ENCODE measurements around the gene WDTC1. TPM values are rescaled to one million over a fixed set of nuclear protein-coding genes. Genes with fewer than 3 reads are reported as not detected.
"Not testable (repeated sequence)": the region's sequence is repeated elsewhere in the genome, so short reads cannot be mapped to it uniquely, and the experiment has no call there.

The WDTC1 gene
- total RNA-seq, 2 donors from 2014 or later = 34.6 to 43.5 TPM

DNA sequence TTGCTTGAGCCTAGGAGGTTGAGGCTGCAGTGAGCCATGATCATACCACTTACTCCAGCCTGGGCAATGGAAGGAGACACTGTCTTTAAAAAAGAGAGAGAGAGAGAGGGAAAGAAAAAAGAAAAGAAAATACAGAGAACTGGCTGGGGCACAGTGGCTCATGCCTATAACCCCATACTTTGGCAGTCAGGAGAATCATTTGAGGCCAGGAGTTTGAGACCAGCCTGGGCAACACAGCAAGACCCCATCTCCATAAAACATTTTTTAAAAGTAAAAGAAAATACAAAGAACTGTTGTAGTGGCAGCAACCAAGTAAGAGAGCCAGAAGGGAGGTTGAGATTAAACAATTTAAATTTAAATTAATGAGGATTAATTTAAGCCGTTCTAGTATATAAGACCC, 39.8 kb downstream of the WDTC1 start:
- no peaks in the 10 kb centered on the region for H3K36me3 ChIP-seq
- no peaks in the 10 kb centered on the region for H3K9me3 ChIP-seq
- DNase-seq (ENCODE audit: low spot score) (no peak), ATAC-seq (ENCODE audit: insufficient number of reproducible peaks, low FRiP score, low read depth) (no peak)
- no peak overlapping the region for H3K27ac ChIP-seq
- H3K4me3 ChIP-seq = no peak overlapping the region
- H3K4me1 ChIP-seq (ENCODE audit: control insufficient read depth in 1 of 2, low read depth in 2 of 2) = no peaks in the 10 kb centered on the region
- H3K27me3 ChIP-seq (replicated peaks; ENCODE audit: insufficient read depth) = no peaks in the 10 kb centered on the region
- TF ChIP-seq CTCF (IDR thresholded peaks at IDR 0.05) = no peak

DNA sequence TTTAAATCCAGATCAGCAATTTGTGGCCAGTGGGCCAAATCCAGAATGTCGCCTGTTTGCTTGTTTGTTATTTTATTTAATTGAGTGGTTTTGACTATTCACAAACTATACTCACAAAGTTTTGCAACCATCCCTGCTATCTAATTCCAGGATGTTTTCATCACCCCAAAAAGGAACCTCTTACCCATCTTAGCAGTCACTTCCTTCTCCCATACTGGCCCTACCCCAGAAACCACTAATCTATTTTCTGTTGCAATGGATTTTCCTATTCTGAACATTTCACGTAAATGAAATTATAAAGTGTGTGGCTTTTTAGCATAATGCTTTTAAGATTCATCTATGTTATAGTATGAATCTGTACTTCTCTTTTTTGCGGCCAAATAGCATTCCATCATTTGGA, 41.3 kb downstream of the WDTC1 start:
- DNase-seq (ENCODE audit: low spot score) = no peak
- Histone ChIP-seq H3K9me3 (no peaks in the 10 kb centered on the region), H3K36me3 (no peaks in the 10 kb centered on the region), H3K27me3 (replicated peaks; ENCODE audit: insufficient read depth) (no peaks in the 10 kb centered on the region), H3K4me3 (no peak overlapping the region), H3K4me1 (ENCODE audit: control insufficient read depth in 1 of 2, low read depth in 2 of 2) (no peaks in the 10 kb centered on the region), H3K27ac (no peak overlapping the region)
- no peak for ATAC-seq (ENCODE audit: insufficient number of reproducible peaks, low FRiP score, low read depth)
- TF ChIP-seq CTCF (IDR thresholded peaks at IDR 0.05) = no peak

DNA sequence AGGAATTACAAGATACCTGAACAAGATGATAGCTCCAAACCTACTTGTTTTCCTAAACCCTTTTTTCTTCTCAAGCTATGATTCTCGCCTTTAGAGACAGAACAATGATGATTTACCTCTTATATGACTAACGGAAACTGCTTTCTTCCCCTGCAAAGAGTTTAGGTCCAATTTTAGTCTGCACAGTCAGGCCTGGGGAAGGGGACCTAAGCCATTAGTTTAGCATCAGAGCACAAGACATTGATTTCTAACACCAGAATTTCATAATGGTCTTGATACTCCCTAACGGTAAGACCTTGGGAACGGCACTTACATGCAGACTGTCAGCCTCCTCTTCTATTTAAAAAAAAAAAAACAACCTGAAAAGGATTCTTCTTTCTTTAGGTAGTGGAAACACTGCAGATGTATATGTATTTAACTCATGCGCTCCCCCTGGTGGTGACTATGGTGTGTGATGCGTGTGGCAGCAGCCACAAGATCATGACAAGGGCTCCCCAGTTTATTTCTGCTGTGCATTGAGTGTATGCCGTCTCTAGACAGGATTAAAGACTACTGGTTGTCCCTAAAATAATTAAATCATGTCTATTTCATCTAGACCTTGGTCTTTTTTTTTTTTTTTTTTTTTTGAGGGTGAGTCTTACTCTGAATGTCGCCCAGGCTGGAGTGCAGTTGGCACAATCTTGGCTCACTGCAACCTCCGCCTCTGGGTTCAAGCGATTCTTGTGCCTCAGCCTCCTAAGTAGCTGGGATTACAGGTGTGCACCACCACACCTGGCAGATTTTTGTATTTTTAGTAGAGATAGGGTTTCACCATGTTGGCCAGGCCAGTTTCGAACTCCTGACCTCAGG, 50.2 kb downstream of the WDTC1 start:
- no peaks in the 10 kb centered on the region for H3K27me3 ChIP-seq (replicated peaks; ENCODE audit: insufficient read depth)
- peaks cover 9% of the 10 kb centered on the region for H3K36me3 ChIP-seq
- H3K4me3 ChIP-seq = no peak overlapping the region
- no peaks in the 10 kb centered on the region for H3K4me1 ChIP-seq (ENCODE audit: control insufficient read depth in 1 of 2, low read depth in 2 of 2)
- peak; percentile 82 for TF ChIP-seq CTCF (IDR thresholded peaks at IDR 0.05)
- ATAC-seq (ENCODE audit: insufficient number of reproducible peaks, low FRiP score, low read depth) = peak; percentile 36
- no peaks in the 10 kb centered on the region for H3K9me3 ChIP-seq
- DNase-seq (ENCODE audit: low spot score) = peak; percentile 84
- H3K27ac ChIP-seq = no peak overlapping the region

DNA sequence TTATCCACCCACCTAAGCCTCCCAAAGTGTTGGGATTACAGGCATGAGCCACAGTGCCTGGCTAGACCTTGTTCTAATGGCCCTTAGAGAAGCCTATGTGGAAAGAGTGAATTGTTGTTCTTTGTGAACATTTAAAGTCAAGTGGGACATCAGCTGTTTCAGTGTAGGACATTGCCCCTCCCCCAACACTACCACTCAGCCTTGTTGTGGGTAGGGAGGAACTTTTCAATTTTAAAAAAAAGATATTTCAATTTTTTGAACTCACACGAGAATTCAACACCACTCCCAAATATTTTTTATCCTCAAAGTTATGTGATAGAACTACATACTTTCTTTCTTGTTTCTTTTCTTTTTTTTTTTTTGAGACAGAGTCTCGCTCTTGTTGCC, 50.8 kb downstream of the WDTC1 start:
- DNase-seq (ENCODE audit: low spot score) (no peak), ATAC-seq (ENCODE audit: insufficient number of reproducible peaks, low FRiP score, low read depth) (no peak)
- no peak overlapping the region for H3K27ac ChIP-seq
- H3K4me3 ChIP-seq = no peak overlapping the region
- no peaks in the 10 kb centered on the region for H3K27me3 ChIP-seq (replicated peaks; ENCODE audit: insufficient read depth)
- TF ChIP-seq CTCF (IDR thresholded peaks at IDR 0.05) = no peak
- no peaks in the 10 kb centered on the region for H3K9me3 ChIP-seq
- H3K36me3 ChIP-seq = peaks cover 11% of the 10 kb centered on the region
- H3K4me1 ChIP-seq (ENCODE audit: control insufficient read depth in 1 of 2, low read depth in 2 of 2) = no peaks in the 10 kb centered on the region

DNA sequence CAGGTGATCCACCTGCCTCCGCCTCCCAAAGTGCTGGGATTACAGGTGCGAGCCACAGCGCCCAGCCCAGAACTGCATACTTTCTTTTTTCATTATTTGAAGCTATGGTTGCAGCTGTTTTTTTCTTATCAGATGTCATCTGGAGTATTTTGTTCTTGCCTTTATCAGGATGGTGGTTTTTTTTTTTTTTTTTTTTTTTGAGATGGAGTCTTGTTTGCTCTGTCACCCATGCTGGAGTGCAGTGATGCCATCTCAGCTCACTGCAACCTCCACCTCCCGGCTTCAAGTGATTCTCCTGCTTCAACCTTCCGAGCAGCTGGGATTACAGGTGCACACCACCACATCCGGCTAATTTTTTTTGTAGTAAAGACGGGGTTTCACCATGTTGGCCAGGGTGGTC, 51.4 kb downstream of the WDTC1 start:
- peaks cover 15% of the 10 kb centered on the region for H3K36me3 ChIP-seq
- not testable (repeated sequence) for H3K27ac ChIP-seq; ATAC-seq (ENCODE audit: insufficient number of reproducible peaks, low FRiP score, low read depth)

GRCh38 chr1:27289125-27289524, 54.7 kb downstream of the WDTC1 start:
- ATAC-seq (ENCODE audit: insufficient number of reproducible peaks, low FRiP score, low read depth); H3K9me3 ChIP-seq; DNase-seq (ENCODE audit: low spot score); H3K27ac ChIP-seq; H3K4me3 ChIP-seq; H3K4me1 ChIP-seq (ENCODE audit: control insufficient read depth in 1 of 2, low read depth in 2 of 2); H3K27me3 ChIP-seq (replicated peaks; ENCODE audit: insufficient read depth): not testable (repeated sequence)
- H3K36me3 ChIP-seq = peaks cover 30% of the 10 kb centered on the region

More for the DNA sequence above, 51.4 kb downstream of the WDTC1 start:
- DNase-seq (ENCODE audit: low spot score); H3K9me3 ChIP-seq; H3K4me3 ChIP-seq; H3K4me1 ChIP-seq (ENCODE audit: control insufficient read depth in 1 of 2, low read depth in 2 of 2); H3K27me3 ChIP-seq (replicated peaks; ENCODE audit: insufficient read depth): not testable (repeated sequence)
